ENCODE measurements around the gene PRKG1. TPM values are rescaled to one million over a fixed set of nuclear protein-coding genes. Genes with fewer than 3 reads are reported as not detected.

PRKG1 gene
- polyA plus RNA-seq, 3 donors, result not detected

DNA sequence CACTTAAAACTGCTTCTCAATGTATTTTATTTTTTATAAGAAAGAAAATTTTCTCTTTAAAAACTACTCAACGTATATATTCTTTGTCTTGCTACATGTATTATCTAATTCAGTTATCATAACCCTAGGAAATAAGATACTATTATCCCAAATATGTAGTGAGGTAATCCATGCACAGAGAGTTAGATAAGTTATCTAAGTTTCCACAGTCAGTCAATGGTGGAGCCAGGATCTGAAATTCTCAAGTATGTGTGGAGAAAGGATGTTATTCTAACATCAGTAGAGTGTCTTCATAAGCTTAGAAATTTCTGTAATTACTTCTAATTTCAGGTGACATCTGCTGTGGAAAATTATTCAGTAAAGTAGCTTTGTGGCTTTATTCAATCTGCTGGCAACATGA is 385.2 kb downstream of the PRKG1 start:
- Histone ChIP-seq H3K79me2 (ENCODE audit: insufficient read depth, low read length) (no peaks in the 10 kb centered on the region), H3K36me3 (replicated peaks in 1 of 2; ENCODE audit: control insufficient read depth in 1 of 2, insufficient read depth in 2 of 2, low read length in 2 of 2) (no peaks in the 10 kb centered on the region), H3K27me3 (ENCODE audit: control insufficient read depth in 2 of 2, insufficient read depth in 2 of 2, low read length in 2 of 2) (no peaks in the 10 kb centered on the region), H2AFZ (ENCODE audit: insufficient read depth, low read depth, low read length, poor library complexity, severe bottlenecking) (no peak overlapping the region), H4K20me1 (ENCODE audit: insufficient read depth, low read length) (no peaks in the 10 kb centered on the region), H3K4me3 (replicated peaks in 1 of 3; ENCODE audit: low read depth in 2 of 3, low read length in 3 of 3) (no peak overlapping the region), H3K9ac (ENCODE audit: insufficient read depth, low read length, poor library complexity, severe bottlenecking) (no peak overlapping the region), H3K27ac (ENCODE audit: low read depth in 1 of 2, low read length in 2 of 2) (no peak overlapping the region), H3K4me2 (replicated peaks; ENCODE audit: extremely low read depth, low read length, poor library complexity, severe bottlenecking) (no peak overlapping the region), H3K4me1 (ENCODE audit: control insufficient read depth in 1 of 2, insufficient read depth in 2 of 2, low read length in 2 of 2) (no peaks in the 10 kb centered on the region), H3K9me3 (replicated peaks in 1 of 2; ENCODE audit: control insufficient read depth in 1 of 2, insufficient read depth in 1 of 2, low read length in 2 of 2) (peaks cover 6 to 8% of the 10 kb centered on the region in 2 donors)
- TF ChIP-seq, protein P1, sequence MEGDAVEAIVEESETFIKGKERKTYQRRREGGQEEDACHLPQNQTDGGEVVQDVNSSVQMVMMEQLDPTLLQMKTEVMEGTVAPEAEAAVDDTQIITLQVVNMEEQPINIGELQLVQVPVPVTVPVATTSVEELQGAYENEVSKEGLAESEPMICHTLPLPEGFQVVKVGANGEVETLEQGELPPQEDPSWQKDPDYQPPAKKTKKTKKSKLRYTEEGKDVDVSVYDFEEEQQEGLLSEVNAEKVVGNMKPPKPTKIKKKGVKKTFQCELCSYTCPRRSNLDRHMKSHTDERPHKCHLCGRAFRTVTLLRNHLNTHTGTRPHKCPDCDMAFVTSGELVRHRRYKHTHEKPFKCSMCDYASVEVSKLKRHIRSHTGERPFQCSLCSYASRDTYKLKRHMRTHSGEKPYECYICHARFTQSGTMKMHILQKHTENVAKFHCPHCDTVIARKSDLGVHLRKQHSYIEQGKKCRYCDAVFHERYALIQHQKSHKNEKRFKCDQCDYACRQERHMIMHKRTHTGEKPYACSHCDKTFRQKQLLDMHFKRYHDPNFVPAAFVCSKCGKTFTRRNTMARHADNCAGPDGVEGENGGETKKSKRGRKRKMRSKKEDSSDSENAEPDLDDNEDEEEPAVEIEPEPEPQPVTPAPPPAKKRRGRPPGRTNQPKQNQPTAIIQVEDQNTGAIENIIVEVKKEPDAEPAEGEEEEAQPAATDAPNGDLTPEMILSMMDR (IDR thresholded peaks at IDR 0.05), result no peak
- H3K36me3 Mint-ChIP-seq, result no peaks in the 10 kb centered on the region
- no peak for DNase-seq
- H3K4me1 Mint-ChIP-seq, result no peaks in the 10 kb centered on the region
- no peak overlapping the region for H3K4me3 Mint-ChIP-seq
- intact Hi-C loops (cut with micrococcal nuclease), result no loop called here
- no peak overlapping the region for H3K27ac Mint-ChIP-seq
- WGBS (ENCODE audit: insufficient coverage), result no CpG with 5 or more reads among the region's 1 CpG
- no peaks in the 10 kb centered on the region for H3K27me3 Mint-ChIP-seq (ENCODE audit: low read depth in 3 of 3)
- peaks cover 0 to 13% (median 8%) of the 10 kb centered on the region in 7 donors for H3K9me3 Mint-ChIP-seq

GRCh38 chr10:51462076-51462779 is 387.9 kb downstream of the PRKG1 start:
- no peaks in the 10 kb centered on the region for H3K4me1 ChIP-seq (ENCODE audit: control insufficient read depth in 1 of 2, insufficient read depth in 2 of 2, low read length in 2 of 2)
- Mint-ChIP-seq H3K9me3 (peaks cover 0 to 4% (median 2%) of the 10 kb centered on the region in 7 donors), H3K36me3 (no peaks in the 10 kb centered on the region), H3K4me1 (no peaks in the 10 kb centered on the region), H3K27ac (no peak overlapping the region), H3K27me3 (ENCODE audit: low read depth in 3 of 3) (no peaks in the 10 kb centered on the region), H3K4me3 (no peak overlapping the region)
- no peak overlapping the region for H3K9ac ChIP-seq (ENCODE audit: insufficient read depth, low read length, poor library complexity, severe bottlenecking)
- H3K36me3 ChIP-seq (replicated peaks in 1 of 2; ENCODE audit: control insufficient read depth in 1 of 2, insufficient read depth in 2 of 2, low read length in 2 of 2), result no peaks in the 10 kb centered on the region
- no CpG with 5 or more reads among the region's 3 CpGs for WGBS (ENCODE audit: insufficient coverage)
- TF ChIP-seq, protein P1 (IDR thresholded peaks at IDR 0.05), result no peak
- no peak overlapping the region for H3K27ac ChIP-seq (ENCODE audit: low read depth in 1 of 2, low read length in 2 of 2)
- DNase-seq, result no peak
- H3K27me3 ChIP-seq (ENCODE audit: control insufficient read depth in 2 of 2, insufficient read depth in 2 of 2, low read length in 2 of 2), result no peaks in the 10 kb centered on the region
- no peaks in the 10 kb centered on the region for H4K20me1 ChIP-seq (ENCODE audit: insufficient read depth, low read length)
- H3K79me2 ChIP-seq (ENCODE audit: insufficient read depth, low read length), result no peaks in the 10 kb centered on the region
- H2AFZ ChIP-seq (ENCODE audit: insufficient read depth, low read depth, low read length, poor library complexity, severe bottlenecking), result no peak overlapping the region
- H3K9me3 ChIP-seq (replicated peaks in 1 of 2; ENCODE audit: control insufficient read depth in 1 of 2, insufficient read depth in 1 of 2, low read length in 2 of 2), result peaks cover 0 to 4% of the 10 kb centered on the region in 2 donors
- no peak overlapping the region for H3K4me3 ChIP-seq (replicated peaks in 1 of 3; ENCODE audit: low read depth in 2 of 3, low read length in 3 of 3)
- intact Hi-C loops (cut with micrococcal nuclease), result no loop called here
- no peak overlapping the region for H3K4me2 ChIP-seq (replicated peaks; ENCODE audit: extremely low read depth, low read length, poor library complexity, severe bottlenecking)
